ELF-1 (cell line): Measurements from ENCODE around the gene PHLDB2.

Experiments
- DNase-seq: peaks from one replicate; pipeline ENCODE4 v3.0.0-alpha.2; 2016; ENCODE audit warnings: low read depth, low spot score

Gene PHLDB2

DNA sequence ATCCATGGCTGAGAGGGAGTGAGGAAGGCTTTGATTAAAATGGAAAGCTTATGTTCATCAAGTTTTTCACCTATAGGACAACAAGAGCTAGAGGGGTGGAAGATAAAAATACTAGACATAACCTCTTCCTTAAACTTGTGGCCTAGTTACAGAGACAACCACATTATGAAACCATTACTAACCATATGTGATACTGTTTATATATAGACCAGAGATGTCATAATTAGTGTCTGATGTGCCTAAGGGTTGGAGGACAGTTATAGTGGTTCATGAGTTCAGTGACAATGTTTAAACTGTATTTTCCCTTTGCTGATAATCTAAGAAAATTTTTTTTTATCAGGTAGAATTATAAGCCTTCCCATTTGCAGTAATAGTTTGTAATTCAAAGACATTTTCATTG is 23.7 kb downstream of the PHLDB2 start:
- no peak for DNase-seq

GRCh38 chr3:111884411-111885018 is 25.4 kb downstream of the PHLDB2 start:
- DNase-seq, result peak; percentile 85

DNA sequence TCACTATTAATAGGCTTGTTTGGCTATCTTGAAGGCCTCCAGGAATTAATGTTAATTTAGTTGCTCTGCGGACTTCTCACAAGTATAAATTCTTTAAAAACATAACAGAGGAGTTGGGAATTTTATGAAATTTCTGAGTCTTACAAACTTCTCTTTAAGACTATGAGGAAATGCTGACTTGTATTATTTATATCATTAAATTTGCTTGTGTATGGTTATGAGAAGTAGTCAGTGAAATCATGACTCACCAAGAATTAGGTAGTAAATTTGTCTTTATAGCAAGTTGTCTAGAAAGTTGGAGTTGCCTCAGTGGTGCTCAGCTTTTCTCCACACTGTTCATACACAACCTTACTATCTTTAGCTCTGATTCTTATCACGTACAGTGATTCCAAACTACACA is 26.5 kb downstream of the PHLDB2 start:
- DNase-seq, result no peak

DNA sequence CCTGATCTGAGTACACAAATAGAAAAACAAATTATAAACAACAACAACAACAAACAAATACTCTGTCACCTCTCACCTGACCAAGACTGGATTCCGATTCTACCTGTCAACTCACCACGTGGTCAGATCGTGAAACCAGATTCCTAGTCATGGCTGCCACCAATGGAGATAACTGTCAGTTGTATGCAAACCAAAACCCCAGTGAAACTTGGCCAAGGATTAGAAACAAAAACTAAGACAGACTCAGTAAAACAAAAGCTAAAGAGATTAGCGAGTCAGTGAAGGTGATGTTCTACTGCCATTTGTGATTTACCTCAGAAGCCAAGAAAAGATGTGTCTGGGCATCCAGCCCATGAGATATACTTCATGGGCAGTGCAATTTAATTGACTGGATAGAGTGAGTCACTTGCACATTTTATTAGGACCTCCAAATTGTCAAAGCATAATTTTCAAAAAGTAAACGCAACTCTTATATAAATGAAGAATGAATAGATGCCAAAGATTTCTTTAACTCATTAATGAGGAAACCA is 31.1 kb downstream of the PHLDB2 start:
- DNase-seq, result no peak

GRCh38 chr3:111892070-111892469 is 33.0 kb downstream of the PHLDB2 start:
- no peak for DNase-seq

GRCh38 chr3:111895071-111895470 is 36.0 kb downstream of the PHLDB2 start:
- no peak for DNase-seq

- no peak for DNase-seq
Measured at GRCh38 chr3:111899966-111900365, 40.9 kb downstream of the PHLDB2 start.

DNA sequence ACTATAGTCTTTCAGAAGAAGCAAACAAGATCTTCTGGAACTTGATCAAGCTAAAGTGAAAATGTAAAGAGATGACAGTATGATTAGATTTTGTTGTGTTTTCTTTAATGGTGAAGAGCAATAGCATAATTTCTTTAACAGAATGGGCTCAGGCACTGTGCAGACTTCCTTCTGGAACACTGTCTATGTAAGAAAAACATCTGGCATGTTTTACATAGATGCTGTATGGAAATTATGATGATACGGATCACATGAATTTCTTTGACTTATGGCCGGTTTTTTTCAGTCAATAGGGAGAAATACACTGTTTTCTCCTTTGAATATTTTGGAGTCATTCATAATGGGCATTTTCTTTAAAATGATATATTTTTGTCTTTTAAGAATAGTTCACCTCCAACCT is 42.6 kb downstream of the PHLDB2 start:
- DNase-seq, result no peak

DNA sequence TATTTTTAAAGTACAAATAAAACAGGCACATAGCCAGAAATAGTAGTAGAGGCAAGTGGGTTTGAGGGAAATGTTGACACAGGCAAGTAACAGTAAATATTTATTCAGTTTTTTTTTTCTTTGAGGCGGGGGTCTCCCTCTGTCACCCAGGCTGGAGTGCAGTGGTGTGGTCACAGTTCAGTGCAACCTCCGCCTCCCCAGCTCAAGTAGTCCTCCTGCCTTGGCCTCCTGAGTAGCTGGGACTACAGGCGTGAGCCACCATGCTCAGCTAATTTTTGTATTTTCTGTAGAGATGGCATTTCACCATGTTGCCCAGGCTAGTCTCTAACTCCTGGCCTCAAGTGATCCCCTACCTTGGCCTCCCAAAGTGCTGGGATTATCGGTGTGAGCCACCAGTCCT is 43.5 kb downstream of the PHLDB2 start:
- DNase-seq, result no peak

DNA sequence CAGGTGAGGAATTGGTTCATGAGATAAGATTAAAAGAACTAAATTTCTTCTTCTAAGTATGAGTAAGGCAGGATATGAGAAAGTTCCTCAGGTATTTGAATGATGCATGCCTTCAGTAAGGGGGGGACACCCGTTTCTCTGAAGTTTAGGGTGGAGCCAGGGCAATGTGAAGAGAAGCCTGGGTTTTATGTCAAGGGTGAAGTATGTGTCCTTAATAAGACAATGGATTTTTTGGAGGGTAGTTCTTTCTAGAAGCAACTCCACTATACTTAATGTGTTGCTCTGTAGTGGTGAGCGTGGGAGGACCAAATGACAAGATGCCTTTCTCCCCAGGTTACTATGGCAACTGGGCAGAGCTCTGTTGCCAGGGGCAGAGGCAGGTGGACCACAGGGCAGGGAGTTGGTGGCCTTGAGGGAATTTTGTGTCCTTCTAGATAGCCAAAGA is 44.0 kb downstream of the PHLDB2 start:
- no peak for DNase-seq

DNA sequence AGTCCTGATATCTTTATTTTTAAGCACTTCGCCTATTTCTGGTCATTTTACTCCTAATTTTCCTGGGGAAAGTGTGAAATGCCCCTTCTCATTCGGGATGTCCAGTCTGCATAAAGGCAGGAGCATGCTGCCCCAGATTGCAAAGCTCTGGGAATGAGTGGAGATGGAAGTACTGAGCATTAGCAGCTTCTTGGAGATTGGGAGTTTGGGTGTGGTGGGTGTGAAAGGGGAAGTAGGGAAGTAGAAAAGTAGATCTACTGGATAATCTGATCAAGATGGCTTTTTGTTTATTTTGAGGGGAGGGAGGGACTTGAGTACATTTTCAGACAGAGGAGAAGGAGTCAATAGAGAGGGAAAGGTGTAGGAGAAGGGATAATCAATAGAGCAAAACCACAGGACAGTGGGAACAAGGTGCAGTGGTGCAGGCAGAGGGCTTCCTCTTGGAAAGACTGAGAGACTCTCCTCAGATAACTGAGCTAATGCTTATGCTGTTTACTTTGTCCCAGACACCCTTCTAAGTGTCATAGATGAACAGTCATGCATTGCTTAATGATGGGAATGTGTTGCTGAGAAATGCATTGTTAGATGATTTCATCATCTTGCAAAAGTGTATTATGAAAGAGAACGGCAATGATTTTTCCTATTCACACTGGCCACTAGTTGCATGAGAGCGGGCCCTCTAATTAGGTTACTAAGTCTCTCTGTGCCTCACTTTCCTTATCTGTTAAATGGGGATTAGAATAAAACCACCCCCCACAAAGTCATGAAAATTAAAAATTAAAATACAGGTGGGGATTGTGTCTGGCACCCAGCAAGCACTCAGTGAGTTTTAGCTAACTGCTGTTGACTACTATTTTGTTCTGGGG is 45.5 kb downstream of the PHLDB2 start:
- no peak for DNase-seq

DNA sequence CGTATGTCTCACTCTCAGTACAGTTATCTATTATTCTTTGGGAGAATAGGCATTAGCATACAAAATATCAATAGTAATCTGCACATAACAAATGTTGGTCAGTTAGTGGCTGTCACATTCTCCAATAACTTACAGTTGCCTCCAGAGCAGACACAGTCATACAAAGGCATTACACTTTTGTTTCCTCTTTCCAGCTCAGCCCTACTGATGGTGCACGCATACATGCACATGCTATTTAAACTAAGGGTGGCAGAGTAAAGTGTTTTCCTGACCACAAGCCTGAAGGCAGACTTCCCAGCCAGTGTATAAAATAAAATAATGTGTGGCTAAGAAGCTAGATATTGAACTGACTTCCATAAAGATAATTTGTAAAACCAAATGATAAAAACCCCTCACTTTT is 47.6 kb downstream of the PHLDB2 start:
- no peak for DNase-seq

DNA sequence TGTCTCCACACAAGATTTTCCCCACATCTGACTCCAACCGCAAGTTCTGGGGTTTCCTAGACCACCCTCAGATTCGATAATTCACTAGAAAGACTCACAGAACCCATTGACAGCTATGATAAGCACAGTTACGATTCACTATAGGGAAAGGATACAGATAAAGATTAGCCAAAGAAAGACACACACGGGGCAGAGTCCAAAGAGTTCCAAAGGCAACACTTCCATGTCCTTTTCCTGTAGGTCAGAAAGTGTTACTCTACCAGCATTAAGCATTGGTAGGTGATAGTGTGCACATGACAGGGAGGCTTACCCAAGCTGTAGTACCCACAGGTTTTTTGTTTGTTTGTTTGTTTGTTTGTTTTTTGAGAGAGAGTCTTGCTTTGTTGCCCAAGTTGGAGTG is 48.1 kb downstream of the PHLDB2 start:
- no peak for DNase-seq

DNA sequence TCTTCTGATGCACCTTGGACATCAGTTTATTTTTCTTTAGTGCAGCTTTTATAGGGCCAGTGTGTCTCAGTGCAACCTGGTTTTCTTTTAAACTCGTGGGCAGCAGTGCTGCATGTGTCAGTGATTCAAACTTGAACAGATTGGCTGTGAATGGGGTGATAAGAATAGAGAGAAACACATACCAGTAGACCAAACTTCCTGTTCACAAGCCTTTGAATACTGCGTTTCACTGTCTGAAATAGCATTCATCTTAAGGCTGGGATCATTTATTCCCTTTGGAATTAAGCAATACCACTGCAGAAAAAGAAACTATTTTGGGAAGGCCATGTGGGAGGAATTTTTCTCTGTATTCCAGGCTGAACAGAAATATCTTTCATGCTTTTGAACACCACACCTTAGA is 51.7 kb downstream of the PHLDB2 start:
- no peak for DNase-seq

DNA sequence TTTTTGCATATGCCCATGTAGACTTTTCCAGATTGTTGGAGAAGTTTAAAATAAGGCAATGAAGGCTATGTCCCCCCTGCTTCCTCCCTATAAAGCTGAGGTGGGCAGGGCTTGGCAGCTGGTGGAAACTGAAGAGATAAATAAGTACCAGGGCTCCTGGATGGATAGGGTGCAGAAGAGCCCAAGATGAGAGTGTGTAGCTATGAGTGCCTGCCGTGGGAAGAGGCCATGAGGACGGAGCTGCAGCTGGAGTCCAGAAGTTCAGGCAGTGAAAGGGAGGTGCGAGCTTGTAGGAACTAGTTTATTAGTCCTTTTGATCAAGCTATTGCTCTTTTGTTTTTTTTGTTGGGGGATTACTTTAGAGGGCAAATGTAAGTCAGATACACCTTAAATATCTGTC is 52.4 kb downstream of the PHLDB2 start:
- no peak for DNase-seq

GRCh38 chr3:111913163-111913763 is 54.2 kb downstream of the PHLDB2 start:
- DNase-seq, result peak; percentile 44

GRCh38 chr3:111915905-111916304 is 56.8 kb downstream of the PHLDB2 start:
- no peak for DNase-seq

DNA sequence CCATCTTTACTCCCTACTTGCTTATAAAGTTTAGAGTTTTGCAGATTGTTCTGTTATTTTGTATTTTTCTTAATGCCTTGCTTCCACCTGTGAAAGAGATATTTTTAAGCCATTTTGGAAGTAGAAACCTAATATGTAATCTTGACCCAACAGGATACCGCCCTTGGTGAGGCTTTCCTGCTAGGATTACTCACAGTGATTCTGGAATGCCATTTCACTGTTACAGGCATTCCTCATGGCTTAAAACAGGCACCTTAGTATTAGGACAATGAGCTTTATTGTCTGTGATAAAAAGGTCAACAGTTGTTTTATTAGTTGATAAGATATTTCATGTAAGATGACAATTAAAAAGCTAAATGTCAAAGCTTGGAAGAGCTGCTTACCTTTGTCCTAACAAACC is 58.2 kb downstream of the PHLDB2 start:
- no peak for DNase-seq

GRCh38 chr3:111919370-111920065 is 60.5 kb downstream of the PHLDB2 start:
- DNase-seq, result peak; percentile 28

DNA sequence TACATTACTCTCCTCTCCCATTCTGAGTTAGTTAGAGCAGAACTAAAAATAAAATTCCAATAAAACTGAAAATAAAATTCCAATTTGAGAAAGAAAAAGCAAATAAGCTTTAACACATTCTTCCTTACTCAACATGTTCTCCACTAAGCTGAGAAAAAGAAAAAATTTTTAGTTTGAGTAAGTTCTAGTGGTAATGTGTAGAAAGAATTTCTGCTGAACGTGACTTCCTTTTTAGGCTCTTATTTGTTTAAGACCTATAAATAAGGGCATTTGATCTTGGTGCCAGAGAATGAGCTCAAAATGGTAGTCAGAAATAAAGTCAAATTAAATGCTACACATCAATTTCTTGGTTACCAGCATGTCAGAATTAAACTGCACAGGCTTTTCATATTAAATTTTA is 62.1 kb downstream of the PHLDB2 start:
- no peak for DNase-seq

GRCh38 chr3:111923095-111923771 is 64.2 kb downstream of the PHLDB2 start:
- DNase-seq, result no peak
